Umbilical cord (tissue), 2 donors: ENCODE results near the gene LHCGR. TPM values are rescaled to one million over a fixed set of nuclear protein-coding genes. Genes with fewer than 3 reads are reported as not detected.
"Not testable (repeated sequence)": the region's sequence is repeated elsewhere in the genome, so short reads cannot be mapped to it uniquely, and the experiment has no call there.

Source experiments
- DNase-seq: peaks from one replicate; pipeline ENCODE4 v3.0.0-alpha.2; 2015; ENCODE audit warnings: low spot score
- total RNA-seq: library from RNA; depleted of rRNA; stranded (reverse); fragments of >200 nt; gene quantifications from one replicate; pipeline ENCODE4 v1.2.3, GENCODE V29; 2014; ENCODE audit warnings: low replicate concordance; ENCODE audit not compliant: insufficient read depth

The LHCGR gene
- total RNA-seq, 1 donor from 2014 or later, result 2.6 TPM

DNA sequence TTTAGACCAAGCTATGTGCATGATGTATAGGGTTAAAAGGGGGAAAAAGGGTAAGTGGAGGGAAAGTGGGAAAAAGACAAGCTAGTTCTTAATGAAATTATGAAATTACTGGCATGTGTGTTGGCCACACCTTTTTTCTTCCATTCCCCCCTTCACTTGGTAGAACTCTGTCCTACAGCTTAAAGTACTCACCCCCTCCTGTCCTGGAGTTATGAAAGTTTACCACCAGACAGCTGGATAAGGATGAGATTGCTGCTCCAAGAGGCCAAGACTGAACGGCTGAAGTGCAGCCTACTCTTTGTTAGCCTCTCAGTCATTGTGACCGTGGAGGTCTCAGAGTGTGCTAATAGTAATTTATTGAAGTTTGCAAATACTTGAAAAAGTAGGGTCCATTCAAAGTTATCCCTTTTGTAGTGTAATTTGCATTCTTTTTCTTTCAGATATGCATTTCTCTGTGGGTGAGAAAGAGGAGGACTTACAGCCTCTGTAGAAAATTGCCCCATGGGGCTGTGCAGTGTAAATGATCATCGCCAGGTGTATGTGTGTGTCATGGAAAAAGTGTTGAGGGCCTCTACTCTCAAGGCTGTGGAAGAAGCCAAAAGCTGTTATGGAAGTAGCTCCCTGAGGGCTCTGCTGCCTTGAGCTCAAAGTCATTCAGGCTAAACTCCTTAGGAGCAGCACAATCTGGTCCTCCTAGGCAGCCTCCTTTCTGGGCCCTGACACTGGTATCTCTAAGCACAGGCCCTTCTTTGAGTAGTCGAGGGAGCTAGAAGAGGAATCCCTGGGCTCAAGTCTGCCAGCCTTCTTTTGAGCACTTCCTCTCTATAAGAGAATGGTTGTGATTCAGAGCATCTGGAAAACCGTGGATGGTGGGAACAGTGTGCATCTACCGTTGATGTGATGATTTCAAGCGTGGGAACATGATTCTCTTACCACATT is 46.2 kb downstream of the LHCGR start:
- DNase-seq, result no peak

DNA sequence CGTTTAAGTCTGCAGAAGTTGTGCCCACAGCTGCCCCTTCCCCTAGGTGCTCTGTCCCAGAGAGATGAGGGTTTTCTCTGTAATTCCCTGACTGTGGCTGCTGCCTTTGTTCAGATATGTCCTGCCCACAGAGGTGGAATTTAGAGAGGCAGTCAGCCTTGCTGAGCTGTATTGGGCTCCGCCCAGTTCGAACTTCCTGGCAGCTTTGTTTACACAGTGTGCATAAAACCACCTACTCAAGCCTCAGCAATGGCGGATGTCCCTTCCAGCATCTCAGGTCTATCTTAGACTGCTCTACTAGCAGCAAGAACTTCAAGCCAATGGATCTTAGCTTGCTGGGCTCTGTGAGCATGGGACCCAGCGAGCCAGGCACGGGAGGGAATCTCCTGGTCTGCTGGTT is 48.1 kb downstream of the LHCGR start:
- DNase-seq, result no peak

- DNase-seq, result not testable (repeated sequence)
Measured at GRCh38 chr2:48703621-48704020, 51.9 kb downstream of the LHCGR start.

GRCh38 chr2:48699348-48699930 is 56.1 kb downstream of the LHCGR start:
- DNase-seq, result peak; percentile 25

- no peak for DNase-seq
Measured at GRCh38 chr2:48696881-48697280, 58.6 kb downstream of the LHCGR start.

DNA sequence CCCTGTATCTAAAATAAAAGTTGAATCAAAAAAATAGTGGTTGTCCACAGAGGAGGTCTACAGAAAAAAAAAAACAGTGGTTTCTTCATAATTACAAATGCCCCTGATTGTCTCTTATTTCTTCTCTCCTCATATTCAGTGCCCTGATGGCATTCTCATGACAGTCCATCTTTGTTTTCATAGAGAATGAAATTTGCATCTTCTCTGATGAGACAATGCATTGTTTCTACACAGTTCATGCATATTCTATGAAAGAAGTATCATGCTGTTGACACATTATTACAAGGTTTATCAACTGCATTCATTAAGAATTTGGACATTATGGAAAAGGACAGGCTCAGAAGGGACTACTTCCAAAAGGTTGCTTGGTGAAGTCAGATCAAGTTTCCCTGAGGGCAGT is 59.5 kb downstream of the LHCGR start:
- no peak for DNase-seq

GRCh38 chr2:48694149-48694548 is 61.4 kb downstream of the LHCGR start:
- no peak for DNase-seq

DNA sequence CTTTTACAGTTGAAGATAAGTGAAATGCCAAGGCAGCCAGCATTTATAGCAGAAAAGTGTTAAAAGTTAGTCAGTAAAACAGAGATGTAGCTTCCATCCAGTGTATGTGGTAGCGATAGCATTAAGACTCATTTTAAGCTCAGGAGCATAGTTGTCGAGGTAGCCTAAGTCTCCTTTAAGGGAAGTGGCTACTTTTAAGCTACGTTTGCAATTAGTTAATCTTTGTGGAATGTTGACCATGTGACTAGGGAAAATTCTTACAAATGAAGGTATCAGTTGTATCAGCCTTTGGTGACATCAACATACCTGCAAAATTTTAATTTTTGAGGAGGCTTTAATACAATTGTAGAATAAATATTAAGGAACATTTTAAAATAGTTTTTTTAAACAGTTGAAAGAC is 61.9 kb downstream of the LHCGR start:
- DNase-seq, result no peak

DNA sequence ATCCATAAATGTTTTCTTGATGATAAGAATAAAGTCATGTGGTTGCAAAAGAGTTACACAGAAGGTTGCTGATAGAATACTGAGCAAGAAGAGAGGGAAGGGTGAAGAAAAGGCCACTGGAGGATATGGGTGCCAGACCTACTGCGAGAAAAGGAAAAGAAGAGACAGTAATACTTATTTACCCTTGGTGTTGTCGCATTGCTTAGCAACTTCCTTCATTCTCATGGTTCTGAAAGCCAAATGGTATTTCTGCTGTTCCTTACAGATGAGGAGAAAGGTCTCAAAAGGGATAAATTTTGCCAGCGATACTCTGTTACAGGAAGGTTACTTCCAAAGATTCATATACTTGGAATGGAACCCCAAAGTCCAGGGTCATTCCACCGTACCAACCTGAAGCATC is 62.5 kb downstream of the LHCGR start:
- DNase-seq, result no peak

- DNase-seq, result no peak
Measured at GRCh38 chr2:48691935-48692691, 63.4 kb downstream of the LHCGR start.

GRCh38 chr2:48685126-48685525 is 70.4 kb downstream of the LHCGR start:
- DNase-seq, result no peak

DNA sequence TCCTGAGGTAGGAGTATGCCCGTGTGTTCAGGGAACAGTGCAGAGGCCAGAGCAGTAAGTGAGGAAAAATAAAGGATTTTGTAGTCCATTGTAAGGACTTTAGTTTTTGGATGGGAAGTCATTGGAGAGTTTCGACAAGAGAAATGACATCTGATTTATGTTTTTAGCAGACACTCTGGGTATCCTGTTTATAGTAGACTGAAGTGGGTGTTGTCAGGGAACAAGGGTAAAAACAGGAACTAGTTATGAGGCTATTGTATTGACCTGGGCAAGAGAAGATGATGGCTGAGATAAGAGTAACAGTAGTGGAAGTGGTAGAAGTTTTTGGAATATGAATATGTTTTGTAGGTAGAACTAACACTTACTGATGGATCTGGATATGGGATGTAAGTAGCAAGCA is 78.1 kb downstream of the LHCGR start:
- no peak for DNase-seq

DNA sequence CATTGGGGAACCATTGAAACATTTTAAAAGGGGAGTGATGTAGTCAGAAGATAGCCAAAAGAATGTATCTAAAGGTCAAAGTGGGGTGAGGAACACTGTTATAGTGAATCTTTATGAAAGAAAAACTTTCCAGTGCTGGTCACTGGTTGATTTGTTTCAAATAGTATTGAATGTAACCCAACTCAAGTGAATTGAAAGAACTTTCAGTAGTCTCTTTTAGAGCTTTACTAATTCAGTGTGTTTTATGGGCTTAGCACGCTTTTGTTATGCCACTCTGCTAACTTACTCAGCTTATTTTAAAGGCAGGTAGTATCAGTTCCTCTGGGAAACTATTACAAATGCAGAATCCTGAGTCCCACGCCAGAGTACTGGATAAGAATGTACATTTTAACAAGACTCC is 80.6 kb downstream of the LHCGR start:
- no peak for DNase-seq

GRCh38 chr2:48673581-48673980 is 81.9 kb downstream of the LHCGR start:
- DNase-seq, result no peak

DNA sequence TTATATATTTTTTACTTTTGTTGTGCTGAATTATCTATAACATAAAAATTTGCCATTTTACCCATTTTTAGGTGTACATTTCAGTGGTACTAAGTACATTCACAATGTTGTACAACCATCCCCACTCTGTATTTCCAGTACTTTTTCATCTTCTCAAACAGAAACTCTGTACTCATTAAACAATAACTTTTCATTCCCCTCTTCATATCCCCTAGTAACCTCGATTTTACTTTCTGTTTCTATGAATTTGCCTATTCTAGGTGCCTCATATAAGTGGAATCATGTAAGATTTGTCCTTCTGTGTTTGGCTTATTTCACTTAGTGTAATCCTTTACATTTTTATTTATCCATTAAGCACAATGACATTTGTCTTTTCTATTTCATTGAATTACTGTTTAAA is 86.5 kb downstream of the LHCGR start:
- DNase-seq, result no peak

GRCh38 chr2:48651158-48651790 is 104.2 kb downstream of the LHCGR start:
- peak; percentile 69 for DNase-seq

DNA sequence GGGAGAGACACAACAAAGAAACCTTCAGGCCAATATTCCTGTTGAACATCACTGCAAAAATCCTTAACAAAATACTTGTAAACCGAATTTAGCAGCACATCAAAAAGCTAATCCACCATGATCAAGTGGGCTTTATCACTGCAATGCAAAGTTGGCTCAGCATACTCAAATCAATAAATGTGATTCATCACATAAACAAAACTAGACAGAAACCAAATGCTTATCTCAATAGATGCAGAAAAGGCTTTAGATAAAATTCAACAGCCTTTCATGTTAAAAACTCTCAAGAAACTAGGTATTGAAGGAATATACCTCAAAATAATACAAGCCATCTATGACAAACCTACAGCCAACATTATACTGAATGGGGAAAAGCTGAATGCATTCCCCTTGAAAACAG is 117.3 kb downstream of the LHCGR start:
- DNase-seq, result peak; percentile 94

Other genes with a start within 250 kb of the LHCGR start
- 164 TPM for gene STON1, start 225.6 kb downstream of the LHCGR start, total RNA-seq
- gene GTF2A1L, start 137.9 kb downstream of the LHCGR start, total RNA-seq, result 99.9 TPM